Body of pancreas (tissue), 4 donors: ENCODE results near the gene DISP3. TPM values are rescaled to one million over a fixed set of nuclear protein-coding genes. Genes with fewer than 3 reads are reported as not detected.

Source experiments
- ATAC-seq: fragments of 150-250 bp; one replicate; pipeline ENCODE4 v1.9.1; 2016
- DNase-seq, 4 donors: peaks; one replicate each; pipeline ENCODE4 v3.0.0-alpha.2; 2019
- H3K27ac ChIP-seq, 4 donors: fragments of 200-600 bp; sonication (generic); 1 replicate in 3 of 4; 2 replicates in 1 of 4; pipeline versions ENCODE4 v1.5.1 to v1.6.1; 2016 to 2019; ENCODE audit warnings: mild to moderate bottlenecking in 1 of 4, mixed read lengths in 1 of 4, moderate library complexity in 1 of 4
- H3K27me3 ChIP-seq, 2 donors: fragments of 200-600 bp; sonication (generic); one replicate each; pipeline ENCODE4 v1.6.0; 2016; ENCODE audit warnings: mild to moderate bottlenecking in 1 of 2
- H3K36me3 ChIP-seq, 2 donors: fragments of 200-600 bp; sonication (generic); replicated peaks in 1 of 2; 2 replicates each; pipeline ENCODE4 v1.5.1; 2016; ENCODE audit warnings: low read depth in 2 of 2; ENCODE audit not compliant: insufficient read depth in 1 of 2
- H3K4me1 ChIP-seq: fragments of 200-600 bp; sonication (generic); one replicate; pipeline ENCODE4 v1.6.0; 2016
- H3K4me3 ChIP-seq, 2 donors: fragments of 200-600 bp; sonication (generic); 1 replicate in 1 of 2; 2 replicates in 1 of 2; pipeline ENCODE4 v1.5.1; 2016 to 2019
- H3K9me3 ChIP-seq, 3 donors: fragments of 200-600 bp; sonication (generic); 1 replicate in 2 of 3; 2 replicates in 1 of 3; pipeline ENCODE4 v1.5.1; 2016
- CTCF ChIP-seq, 7 experiments: fragments of 450-650 bp in 4 of 7; fragments of 200-600 bp in 3 of 7; sonication (generic) in 3 of 7; IDR thresholded peaks; one replicate each; pipeline ENCODE4 v1.5.1; 2016 to 2019; ENCODE audit warnings: antibody characterized with exemption in 7 of 7
- POLR2A ChIP-seq, 3 donors: fragments of 450-650 bp; IDR thresholded peaks; one replicate each; pipeline ENCODE4 v1.6.1; 2016; ENCODE audit warnings: antibody characterized with exemption in 3 of 3, mild to moderate bottlenecking in 2 of 3
- WGBS, 2 donors: methylation state at CpG; one replicate each; pipeline ENCODE4 v1.1.5; 2017; 5-methylcytosine and 5-hydroxymethylcytosine counted together
- intact Hi-C: fragments of 100-400 bp; cut with DNase I; formaldehyde crosslinking; loops from one replicate; pipeline ENCODE4 v1.15.1; 2023
- total RNA-seq, 2 donors: library from RNA; depleted of rRNA; stranded (reverse); fragments of >200 nt; gene quantifications; one replicate each; pipeline ENCODE4 v1.1.0, GENCODE V29; 2016

The DISP3 gene
- total RNA-seq, 2 donors from 2014 or later = 0.33 TPM; not detected in 1

DNA sequence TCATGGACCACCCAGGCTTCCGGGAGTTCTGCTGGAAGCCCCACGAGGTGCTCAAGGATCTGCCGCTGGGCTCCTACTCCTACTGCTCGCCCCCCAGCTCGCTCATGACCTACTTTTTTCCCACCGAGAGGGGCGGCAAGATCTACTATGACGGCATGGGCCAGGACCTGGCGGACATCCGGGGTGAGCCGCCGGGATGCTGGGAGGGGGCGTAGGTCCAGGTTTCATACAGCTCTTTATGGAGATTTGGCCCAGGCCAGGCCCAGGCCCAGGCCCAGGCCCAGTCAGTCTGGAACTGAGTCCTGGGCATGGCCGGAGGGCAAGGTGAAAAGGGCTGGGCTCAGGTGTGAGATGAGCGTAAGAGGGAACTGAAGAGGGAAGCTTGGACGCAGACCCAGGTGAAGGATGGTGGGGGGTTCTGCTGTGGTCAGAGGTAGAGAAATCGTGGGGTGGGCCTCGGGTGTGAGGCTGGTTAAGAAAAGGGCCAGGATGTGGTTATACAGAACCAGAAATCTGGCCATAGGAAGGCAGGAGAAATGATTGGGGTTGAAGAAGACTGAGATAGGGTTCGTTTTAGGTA, 23.0 kb downstream of the DISP3 start:
- Histone ChIP-seq H3K4me3 (no peak overlapping the region), H3K27ac (no peak overlapping the region), H3K4me1 (no peaks in the 10 kb centered on the region), H3K27me3 (no peaks in the 10 kb centered on the region), H3K9me3 (peaks cover 0 to 16% (median 0%) of the 10 kb centered on the region in 3 donors), H3K36me3 (no peaks in the 10 kb centered on the region)
- WGBS, 2 donors = 61 to 85% methylated on average over 10 to 19 of the region's 19 CpGs
- TF ChIP-seq CTCF (IDR thresholded peaks at IDR 0.05) (no peak), POLR2A (IDR thresholded peaks at IDR 0.05) (no peak)
- ATAC-seq (no peak), DNase-seq (no peak)
- intact Hi-C loops = no loop called here

- Histone ChIP-seq H3K9me3 (peaks cover 0 to 21% (median 0%) of the 10 kb centered on the region in 3 donors), H3K27me3 (no peaks in the 10 kb centered on the region), H3K36me3 (no peaks in the 10 kb centered on the region), H3K4me3 (no peak overlapping the region), H3K27ac (no peak overlapping the region), H3K4me1 (no peaks in the 10 kb centered on the region)
- 87 to 93% methylated on average over 5 of the region's 5 CpGs for WGBS, 2 donors
- DNase-seq (no peak), ATAC-seq (no peak)
- intact Hi-C loops = no loop called here
- TF ChIP-seq CTCF (IDR thresholded peaks at IDR 0.05) (no peak), POLR2A (IDR thresholded peaks at IDR 0.05) (no peak)
Measured at GRCh38 chr1:11502516-11502915, 23.6 kb downstream of the DISP3 start.

DNA sequence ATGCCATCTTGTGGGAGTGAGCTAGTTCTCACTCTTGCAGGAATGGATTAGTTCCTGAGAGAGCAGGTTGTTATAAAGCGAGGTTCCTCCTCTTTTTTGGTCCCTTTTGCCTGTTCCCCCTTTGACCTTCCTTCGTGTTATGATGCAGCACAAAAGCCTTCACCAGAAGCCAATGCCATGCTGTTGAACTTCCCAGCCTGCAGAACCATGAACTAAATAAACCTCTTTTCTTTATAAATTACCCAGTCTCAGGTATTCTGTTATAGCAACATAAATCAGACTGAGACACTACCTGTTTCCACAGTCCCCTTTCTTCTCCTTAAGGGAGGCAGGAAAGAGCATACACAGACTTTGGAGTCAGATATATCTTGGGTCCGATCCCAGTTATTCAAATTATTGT, 25.6 kb downstream of the DISP3 start:
- no peaks in the 10 kb centered on the region for H3K4me1 ChIP-seq
- ATAC-seq (no peak), DNase-seq (no peak)
- no peak overlapping the region for H3K4me3 ChIP-seq
- intact Hi-C loops = no loop called here
- no peak overlapping the region for H3K27ac ChIP-seq
- WGBS, 2 donors = 65 to 66% methylated on average over 3 of the region's 3 CpGs
- TF ChIP-seq CTCF (IDR thresholded peaks at IDR 0.05) (no peak), POLR2A (IDR thresholded peaks at IDR 0.05) (no peak)
- no peaks in the 10 kb centered on the region for H3K27me3 ChIP-seq
- H3K36me3 ChIP-seq = no peaks in the 10 kb centered on the region
- peaks cover 0 to 22% (median 0%) of the 10 kb centered on the region in 3 donors for H3K9me3 ChIP-seq

- no peak overlapping the region for H3K4me3 ChIP-seq
- no peaks in the 10 kb centered on the region for H3K27me3 ChIP-seq
- no peak for TF ChIP-seq CTCF (IDR thresholded peaks at IDR 0.05)
- no peak for TF ChIP-seq POLR2A (IDR thresholded peaks at IDR 0.05)
- H3K4me1 ChIP-seq = no peaks in the 10 kb centered on the region
- ATAC-seq = no peak
- H3K36me3 ChIP-seq = no peaks in the 10 kb centered on the region
- peaks cover 0 to 22% (median 0%) of the 10 kb centered on the region in 3 donors for H3K9me3 ChIP-seq
- H3K27ac ChIP-seq = no peak overlapping the region
- 67 to 82% methylated on average over 2 of the region's 2 CpGs for WGBS, 2 donors
- intact Hi-C loops = no loop called here
- no peak for DNase-seq
Measured at GRCh38 chr1:11505591-11506538, 26.9 kb downstream of the DISP3 start.
